HG03025 (cell line): ENCODE results near the gene KIAA1217.
A peak's percentile ranks its signal among the peaks of the same experiment; 100 is the strongest.
"Not testable (repeated sequence)": the region's sequence is repeated elsewhere in the genome, so short reads cannot be mapped to it uniquely, and the experiment has no call there.

ENCODE experiments used
- ATAC-seq: cut with Tn5 transposase; IDR thresholded peaks from one replicate; pipeline ENCODE4 v1.9.1; 2021; ENCODE audit warnings: mild to moderate bottlenecking, moderate library complexity; ENCODE audit not compliant: unreplicated experiment, low FRiP score

The KIAA1217 gene

DNA sequence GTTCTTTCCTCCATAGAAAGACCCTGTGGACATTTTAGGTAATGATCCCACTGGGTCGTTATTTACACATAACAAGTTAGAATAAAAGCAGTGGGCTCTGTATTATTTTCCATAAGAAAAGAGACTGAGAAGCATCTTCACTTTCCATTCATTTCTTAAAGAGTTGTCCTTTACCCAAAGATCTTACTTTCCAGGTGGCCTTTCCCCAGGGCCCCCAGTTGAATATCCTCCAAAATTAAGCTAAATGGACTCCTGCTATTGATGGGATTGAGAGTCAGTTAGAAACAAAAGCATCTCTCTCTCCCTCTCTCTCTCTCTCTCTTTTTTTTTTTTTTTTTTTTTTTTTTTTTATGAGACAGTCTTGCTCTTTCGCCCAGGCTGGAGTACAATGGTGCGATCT lies 224.8 kb downstream of the KIAA1217 start:
- ATAC-seq, result no peak

DNA sequence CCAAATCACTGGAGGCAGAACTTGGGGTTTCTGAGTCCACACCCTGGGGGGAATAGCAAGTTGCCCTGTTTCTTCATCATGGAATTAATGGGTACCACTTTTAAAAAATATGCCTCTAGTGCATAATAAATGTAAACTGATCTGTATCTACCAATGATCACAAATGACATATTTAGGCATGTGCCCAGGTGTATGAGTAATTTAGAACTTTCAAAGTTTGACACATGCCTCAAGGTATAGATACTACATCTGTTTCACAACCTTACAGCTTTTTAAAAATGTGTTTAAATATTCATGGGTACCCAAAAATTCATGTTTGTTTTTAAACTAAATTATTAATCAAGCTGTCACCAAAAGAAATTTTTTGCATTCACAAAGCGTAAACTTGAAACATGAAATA lies 226.0 kb downstream of the KIAA1217 start:
- ATAC-seq, result no peak

DNA sequence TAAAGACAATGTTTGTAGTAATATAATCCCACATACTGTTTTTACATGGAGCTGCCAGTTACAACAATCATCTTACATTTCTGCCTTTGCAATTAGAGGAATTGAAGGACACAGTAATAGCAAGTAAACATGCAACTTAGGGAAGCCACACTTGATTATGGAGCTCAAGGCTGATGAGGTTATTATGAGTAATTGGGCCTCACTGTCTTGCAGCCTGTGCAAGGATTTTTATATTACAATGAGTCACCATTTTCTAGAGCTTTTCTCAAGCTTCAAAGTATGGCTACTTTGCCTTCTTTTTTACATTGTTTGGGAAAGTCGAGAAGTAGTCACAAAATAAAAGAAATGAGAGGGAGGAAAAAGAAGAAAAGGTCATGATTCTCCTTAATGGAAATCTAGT lies 226.4 kb downstream of the KIAA1217 start:
- no peak for ATAC-seq

DNA sequence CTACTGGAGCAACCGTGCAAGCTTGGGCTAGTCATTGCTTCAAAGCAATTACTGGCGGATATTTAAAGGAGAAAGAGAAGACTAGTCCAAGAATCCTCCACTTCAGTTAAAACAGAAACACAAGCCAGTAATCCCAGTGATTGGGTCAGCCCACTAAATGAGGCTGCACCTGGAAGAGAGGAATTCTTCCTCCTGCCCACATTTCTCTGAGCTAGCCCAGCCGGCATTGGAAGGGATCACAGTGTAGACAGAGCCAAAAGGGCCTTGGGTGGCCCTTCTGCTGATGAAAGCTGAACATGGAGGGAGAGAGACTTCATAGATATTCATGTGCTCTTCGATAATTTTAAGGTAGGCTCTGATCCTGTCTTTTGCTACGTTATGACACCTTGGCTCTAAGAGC lies 228.4 kb downstream of the KIAA1217 start:
- ATAC-seq, result no peak

DNA sequence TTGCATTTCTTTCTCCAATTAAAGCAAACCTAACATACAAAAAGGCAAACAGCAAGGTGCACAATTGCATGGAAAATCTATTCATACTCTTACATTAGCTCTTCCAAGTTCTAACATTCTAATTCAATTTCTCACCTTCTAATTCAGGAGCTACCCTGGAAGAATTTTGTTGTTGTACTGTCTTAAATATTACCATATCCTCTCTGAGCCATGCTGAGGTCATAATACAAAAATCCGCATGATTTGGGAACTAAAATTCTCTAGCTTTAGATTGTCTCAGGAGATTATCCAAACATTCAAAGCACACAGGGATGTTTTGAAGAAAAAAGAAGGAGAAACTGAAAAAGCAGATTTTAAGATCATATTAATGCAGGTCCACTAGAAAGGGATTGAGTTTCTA lies 229.9 kb downstream of the KIAA1217 start:
- ATAC-seq, result no peak

DNA sequence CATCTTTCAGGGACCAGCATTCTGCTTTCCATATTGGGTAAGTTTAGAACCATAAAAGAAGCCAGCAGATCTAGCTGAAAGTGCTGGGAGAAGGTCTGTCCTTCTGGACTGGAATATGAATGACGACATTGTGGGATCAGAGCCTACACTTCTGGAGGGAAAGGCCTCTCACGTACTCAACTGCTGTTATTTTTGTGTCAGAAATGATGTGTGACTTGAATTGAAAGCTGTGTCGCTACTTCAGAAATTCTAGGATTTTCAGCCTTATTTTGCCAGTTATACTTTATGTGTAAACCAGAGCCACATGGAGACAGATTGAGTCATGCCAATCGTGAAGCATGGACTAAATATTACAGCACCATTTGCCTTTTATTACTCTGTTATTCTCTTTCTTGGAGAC lies 231.0 kb downstream of the KIAA1217 start:
- ATAC-seq, result no peak

DNA sequence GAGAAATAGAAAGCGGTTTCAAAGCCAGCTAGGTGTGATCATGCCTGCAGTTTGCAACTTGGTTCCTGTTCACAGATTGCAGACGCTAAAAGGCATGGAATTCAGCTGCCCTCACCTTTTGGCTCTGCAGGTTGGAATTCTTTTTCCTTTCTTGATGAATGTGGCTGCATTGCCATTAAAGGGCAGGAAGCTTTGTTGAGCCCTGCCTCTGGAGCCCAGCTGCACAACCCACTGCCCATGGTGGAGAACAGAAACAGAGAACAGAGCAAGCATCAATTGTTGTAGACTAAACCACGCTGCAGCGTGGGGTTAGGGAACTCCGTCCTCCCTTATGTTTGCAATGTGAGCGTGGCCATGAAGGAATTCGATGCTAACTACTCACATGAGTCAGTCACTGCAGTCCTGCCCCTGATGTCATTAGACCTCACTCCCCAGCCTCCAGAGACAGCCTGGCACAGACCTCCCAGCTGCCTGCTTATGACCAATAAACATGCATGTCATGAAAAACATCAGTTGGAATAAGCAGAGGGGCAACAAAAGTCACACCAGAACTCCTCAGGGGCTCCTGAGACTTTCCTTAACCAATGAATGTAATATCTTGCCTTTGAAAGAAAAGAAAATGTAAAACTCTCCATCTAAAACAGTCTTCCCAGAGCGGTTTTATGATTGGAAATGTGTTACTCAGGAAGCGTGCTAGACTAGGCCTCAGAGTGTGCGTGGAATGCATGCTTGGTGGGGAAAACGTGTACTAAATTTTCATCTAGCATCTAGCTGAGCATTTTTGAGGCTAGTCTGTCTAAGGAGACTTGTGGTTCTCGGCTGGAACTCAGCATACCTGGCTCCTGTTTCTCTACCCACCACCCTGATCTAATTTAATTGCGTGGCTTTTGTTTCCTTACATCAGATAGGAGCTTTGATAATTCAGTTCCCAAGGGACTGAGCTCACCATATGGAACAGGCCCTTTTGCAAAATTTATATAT lies 232.2 kb downstream of the KIAA1217 start:
- ATAC-seq, result no peak

DNA sequence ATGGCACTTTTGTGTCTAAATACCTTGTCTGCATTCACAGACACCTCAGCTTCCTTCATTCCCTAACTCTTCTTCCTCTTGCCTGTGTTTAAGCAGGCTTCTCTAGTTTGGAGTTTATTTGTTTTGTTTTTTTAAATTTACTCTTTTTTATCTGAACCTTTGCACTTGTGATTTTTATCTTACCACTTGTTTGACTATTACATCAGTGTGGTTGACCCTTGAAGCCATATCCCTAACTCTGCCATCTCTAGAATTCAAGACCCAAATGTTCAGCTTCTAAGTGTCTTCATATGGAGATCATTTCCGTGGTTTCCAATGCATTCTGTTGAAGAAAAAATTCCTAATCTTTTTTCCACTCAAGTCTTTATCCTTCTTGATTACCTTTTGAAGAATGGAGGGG lies 233.3 kb downstream of the KIAA1217 start:
- no peak for ATAC-seq

DNA sequence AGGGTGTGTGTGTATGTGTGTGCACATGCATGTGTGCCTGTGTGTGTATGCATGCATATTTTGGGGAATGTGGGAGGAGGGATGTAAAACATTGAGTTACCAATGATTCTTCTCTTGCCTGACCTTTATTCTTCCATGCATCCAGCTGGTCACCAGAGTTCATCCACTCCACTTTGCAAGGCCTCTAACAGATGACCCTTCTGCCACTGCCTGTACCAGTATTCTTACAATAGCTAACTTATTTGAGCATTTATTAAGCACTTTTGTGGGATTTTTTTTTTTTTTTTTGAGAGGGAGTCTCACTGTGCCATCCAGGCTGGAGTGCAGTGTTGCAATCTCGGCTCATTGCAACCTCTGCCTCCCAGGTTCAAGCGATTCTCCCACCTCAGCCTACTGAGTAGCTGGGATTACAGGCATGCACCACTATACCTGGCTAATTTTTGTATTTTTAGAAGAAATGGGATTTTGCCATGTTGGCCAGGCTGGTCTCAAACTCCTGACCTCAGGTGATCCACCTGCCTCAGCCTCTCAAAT lies 233.8 kb downstream of the KIAA1217 start:
- not testable (repeated sequence) for ATAC-seq

DNA sequence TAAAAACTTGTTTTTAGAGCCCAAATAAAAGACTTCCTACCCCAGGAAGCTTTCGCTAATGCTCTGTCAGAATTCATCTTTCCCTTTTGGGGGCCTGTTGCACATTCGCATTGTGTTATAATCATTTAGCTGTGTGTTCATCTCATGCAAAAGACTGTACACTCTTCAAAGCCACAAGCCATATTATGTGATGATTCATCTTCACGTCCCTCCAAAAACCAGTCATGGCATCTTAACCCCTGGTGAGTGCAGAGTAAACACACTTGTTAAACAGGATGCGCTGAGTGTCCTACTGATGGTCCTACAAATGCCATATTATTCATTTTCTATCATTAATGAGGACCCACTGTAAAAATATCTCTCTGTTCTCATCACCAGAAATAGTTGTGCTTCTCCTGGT lies 235.4 kb downstream of the KIAA1217 start:
- ATAC-seq, result no peak

DNA sequence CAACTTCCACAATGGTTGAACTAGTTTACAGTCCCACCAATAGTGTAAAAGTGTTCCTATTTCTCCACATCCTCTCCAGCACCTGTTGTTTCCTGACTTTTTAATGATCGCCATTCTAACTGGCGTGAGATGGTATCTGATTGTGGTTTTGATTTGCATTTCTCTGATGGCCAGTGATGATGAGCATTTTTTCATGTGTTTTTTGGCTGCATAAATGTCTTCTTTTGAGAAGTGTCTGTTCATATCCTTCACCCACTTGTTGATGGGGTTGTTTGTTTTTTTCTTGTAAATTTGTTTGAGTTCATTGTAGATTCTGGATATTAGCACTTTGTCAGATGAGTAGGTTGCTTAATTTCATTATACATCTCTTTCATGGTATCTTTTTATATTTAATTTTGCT lies 237.0 kb downstream of the KIAA1217 start:
- ATAC-seq, result not testable (repeated sequence)

DNA sequence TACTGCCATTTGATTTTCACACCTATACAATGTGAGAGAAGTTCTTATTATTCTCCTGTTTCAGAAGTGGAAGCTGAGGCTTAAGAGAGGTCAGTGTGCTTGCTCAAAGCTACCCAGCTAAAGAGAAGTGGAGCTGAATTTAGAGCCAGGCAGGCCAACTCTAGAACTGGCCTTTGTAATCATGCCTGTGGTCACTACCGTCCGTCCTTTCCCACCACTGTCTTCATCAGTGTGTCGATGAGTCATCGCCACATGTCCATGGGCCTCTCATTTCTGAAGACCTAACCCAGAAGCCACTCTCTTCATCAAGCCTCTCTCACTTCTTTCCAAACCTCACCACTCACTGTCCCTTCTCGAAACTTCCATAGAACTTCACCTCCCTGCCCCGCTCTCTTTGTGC lies 237.8 kb downstream of the KIAA1217 start:
- no peak for ATAC-seq

DNA sequence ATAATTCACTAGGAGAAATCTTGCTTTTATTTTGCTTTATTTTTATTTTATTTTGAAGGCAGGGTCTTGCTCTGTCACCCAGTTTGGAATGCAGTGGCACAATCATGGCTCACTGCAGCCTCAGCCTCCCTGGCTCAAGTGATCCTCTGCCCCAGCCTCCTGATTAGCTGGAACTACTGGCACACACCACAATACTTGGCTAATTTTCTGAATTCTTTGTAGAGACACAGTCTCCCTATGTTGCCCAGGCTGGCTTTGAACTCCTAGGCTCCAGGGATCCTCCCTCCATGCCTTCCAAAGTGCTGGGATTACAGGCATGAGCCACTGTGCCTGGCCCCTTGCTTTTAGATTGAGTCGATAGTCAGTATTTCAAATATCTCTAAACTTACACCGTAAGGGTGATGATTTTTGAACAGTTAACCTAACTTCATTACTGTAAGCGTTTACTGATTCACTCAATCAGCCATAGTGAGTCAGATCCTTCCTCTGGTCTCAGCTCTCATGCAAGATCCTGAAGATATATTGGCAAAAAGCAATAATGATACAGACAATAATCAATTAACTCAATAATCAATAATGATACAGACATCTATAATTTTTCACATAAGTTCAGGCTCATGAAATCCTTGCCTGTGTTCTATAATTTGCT lies 239.5 kb downstream of the KIAA1217 start:
- no peak for ATAC-seq

DNA sequence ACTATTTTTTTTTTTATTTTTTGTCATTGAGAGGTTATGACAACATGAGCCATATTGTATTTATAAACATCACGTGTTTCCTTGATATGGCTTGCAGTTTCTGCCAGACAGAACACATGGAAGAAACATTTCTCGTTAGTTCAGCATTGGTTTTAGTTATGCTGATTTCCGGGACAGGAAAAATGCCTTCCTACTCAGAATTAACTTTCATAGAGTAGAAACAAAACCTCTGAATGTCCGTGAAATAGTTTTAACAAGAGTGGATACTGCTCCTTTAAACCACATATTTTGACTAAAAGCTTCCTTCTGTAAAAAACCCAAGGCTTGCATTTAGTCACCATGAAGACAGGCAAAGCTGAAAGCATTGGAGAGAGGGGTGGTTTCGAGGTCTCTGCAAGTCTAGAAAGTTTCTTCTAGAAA lies 240.4 kb downstream of the KIAA1217 start:
- peak; percentile 94 for ATAC-seq

DNA sequence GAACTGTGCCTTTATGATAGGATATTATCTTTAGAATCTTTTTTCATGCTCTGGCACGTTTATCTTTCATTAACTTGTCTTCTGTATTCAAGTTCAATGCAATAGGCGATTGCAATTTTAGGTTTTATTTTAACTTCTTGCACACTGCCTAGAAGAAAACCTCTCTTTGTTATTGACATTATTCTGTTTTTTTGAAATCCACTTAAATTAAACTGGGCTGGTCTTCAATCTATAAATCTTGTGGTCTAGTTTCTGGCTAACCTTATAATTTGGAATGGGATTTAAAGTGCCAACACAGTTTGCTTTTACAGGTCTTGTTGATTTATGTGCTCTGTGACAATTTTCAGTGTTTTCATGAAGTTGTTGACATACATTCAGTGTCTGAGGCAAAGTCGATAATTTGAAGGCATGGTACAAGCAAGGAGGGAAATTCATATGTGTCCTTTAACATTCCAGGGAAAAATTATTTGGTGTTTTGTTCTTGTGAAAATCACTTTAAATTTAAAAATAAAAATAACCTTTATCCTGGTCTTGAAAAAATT lies 240.9 kb downstream of the KIAA1217 start:
- ATAC-seq, result no peak

DNA sequence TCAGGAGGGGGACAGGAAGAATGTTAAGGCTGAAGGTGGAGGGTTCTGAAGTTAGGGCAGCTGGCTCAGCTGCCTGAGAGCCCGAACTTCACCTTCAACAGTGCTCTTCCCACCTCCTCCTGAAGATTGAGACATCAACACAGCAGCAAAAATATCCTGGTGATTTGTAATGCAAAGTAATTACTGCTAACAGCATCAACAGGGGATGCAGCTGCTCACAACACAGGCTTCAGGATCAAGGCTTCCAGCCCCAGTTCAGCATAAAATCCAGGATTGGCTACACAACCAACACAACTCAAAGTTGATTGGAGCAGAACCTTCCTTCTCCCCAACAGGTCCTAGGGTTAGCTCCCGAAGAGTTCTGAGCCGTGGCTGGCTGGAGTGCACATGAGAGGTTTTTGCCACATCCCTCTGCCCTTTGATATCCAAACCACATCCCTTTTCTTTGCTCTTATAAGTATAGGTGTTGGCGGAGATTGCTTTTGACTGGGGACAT lies 242.4 kb downstream of the KIAA1217 start:
- no peak for ATAC-seq

DNA sequence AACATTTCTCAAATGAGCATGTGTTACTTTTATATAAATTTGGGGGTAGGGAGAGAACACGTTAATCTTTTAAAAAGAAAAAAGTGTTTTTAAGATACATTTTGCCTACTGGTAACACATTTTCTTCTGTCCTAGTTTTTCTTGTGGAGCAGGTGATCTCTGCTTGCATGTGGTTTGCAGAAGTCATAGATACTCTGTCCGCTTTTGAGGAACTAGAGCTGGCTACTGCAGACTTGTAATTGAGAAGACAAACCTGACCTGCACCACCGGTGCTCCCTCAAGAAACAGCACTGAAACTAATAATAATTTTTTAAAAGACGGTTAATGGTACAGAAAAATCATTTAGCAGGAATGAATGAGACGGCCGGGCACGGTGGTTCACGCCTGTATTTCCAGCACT lies 243.1 kb downstream of the KIAA1217 start:
- no peak for ATAC-seq

DNA sequence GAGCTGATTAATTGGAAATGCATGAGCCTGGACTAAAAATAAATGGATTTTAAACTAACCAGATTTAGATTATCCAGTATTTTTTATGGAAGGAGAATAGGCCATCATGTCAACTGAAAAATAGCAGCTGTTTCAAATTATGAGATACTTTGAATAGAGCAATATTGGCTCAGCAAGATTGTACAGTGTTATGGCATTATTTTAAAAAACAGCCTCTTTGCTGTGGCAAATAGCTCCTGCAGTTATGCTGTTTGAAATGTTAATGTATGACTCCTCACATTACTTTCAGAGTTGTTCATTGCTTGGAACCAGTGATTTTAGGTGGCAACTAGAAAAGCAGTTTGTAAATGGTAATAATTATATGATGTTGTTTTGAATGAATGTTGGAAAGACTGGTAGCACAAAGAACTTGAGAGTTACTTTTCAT lies 244.5 kb downstream of the KIAA1217 start:
- ATAC-seq, result no peak

DNA sequence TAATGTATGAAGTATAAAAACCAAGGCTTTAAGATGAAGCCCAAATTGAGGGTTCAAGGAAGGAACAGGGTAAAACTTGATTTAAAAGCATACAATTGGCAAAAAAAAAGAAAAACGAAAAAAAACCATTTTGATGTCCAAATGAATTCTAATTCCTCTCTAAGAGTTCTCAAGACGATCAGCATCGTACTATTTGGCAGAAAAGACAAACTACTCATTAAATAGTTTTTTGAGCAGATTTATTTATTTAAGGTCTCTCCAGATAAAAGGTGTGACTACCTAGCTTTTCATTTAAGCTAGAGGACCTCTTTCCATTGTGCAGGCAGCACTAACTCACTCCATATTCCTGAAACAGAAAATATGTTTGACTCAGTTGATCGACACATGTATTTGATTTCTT lies 245.0 kb downstream of the KIAA1217 start:
- ATAC-seq, result no peak

DNA sequence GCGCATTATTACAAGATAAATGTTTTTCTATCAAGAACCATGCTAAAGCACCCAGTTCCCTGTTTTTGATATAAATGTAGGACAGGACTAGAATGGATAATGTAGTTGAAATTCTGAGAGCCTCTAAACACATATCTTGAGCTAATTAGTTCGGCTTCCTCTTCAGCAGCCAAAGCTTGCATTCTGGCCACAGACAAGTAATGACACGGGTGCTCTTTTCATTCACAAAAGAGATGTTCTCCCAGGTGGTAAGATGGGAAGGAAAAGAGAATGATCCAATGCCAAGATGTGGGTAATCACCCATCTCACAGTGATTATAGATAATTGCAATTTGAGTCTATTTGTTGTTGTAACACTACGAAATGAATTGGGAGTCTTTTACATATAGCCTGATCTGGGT lies 246.5 kb downstream of the KIAA1217 start:
- ATAC-seq, result no peak

DNA sequence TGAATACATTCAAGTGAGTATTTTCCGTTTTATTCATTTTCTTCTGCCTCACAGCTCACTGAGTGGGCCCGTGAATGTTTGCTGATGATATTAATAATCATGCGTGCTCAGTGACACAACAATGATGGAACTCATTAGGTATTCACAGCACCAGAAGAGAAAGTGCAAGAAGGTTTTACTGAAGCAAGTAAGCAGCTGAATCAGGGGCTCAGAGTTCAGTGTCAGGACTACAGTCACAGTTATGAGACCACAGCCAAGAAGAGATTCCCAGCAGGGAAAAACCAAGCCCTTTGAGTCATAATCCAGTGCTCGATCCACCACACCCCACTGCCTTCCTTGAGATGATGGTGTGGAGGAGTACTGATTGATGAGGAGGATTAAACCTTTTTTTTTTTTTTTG lies 247.4 kb downstream of the KIAA1217 start:
- ATAC-seq, result no peak
